KMS-11 (cell line): ENCODE measurements around the gene LYSET.
"Not testable (repeated sequence)": the region's sequence is repeated elsewhere in the genome, so short reads cannot be mapped to it uniquely, and the experiment has no call there.

ENCODE experiments used
- H2AFZ ChIP-seq: fragments of 200-600 bp; sonication (generic); 2 replicates; pipeline ENCODE4 v1.6.1; 2016; ENCODE audit warnings: antibody characterized with exemption, mixed run types, low read depth
- H3K27ac ChIP-seq: fragments of 200-600 bp; sonication (generic); 2 replicates; pipeline ENCODE4 v1.6.1; 2016; ENCODE audit warnings: mild to moderate bottlenecking, mixed run types
- H3K27me3 ChIP-seq: fragments of 200-600 bp; sonication (generic); 2 replicates; pipeline ENCODE4 v1.6.1; 2017; ENCODE audit warnings: mild to moderate bottlenecking, low read depth, mixed run types, moderate library complexity; ENCODE audit not compliant: insufficient read depth
- H3K36me3 ChIP-seq: fragments of 200-600 bp; sonication (generic); 2 replicates; pipeline ENCODE4 v1.6.1; 2017; ENCODE audit warnings: mild to moderate bottlenecking, mixed run types; ENCODE audit not compliant: insufficient read depth
- H3K4me1 ChIP-seq: fragments of 200-600 bp; sonication (generic); 2 replicates; pipeline ENCODE4 v1.6.1; 2016; ENCODE audit warnings: mild to moderate bottlenecking, low read depth, mixed run types; ENCODE audit not compliant: poor library complexity, severe bottlenecking
- H3K4me2 ChIP-seq: fragments of 200-600 bp; sonication (generic); 2 replicates; pipeline ENCODE4 v1.7.0; 2016; ENCODE audit warnings: mild to moderate bottlenecking, mixed run types
- H3K4me3 ChIP-seq: fragments of 200-600 bp; sonication (generic); IDR thresholded peaks from 2 replicates; pipeline ENCODE4 v1.6.1; 2017; ENCODE audit warnings: low read depth, low read length, mixed read lengths; ENCODE audit not compliant: insufficient read depth
- H3K79me2 ChIP-seq: fragments of 200-600 bp; sonication (generic); 2 replicates; pipeline ENCODE4 v1.6.1; 2016; ENCODE audit warnings: low read depth, mixed run types; ENCODE audit not compliant: insufficient read depth
- H3K9ac ChIP-seq: fragments of 200-600 bp; sonication (generic); 2 replicates; pipeline ENCODE4 v1.6.1; 2016; ENCODE audit warnings: mild to moderate bottlenecking, mixed run types
- H4K20me1 ChIP-seq: fragments of 200-600 bp; sonication (generic); 2 replicates; pipeline ENCODE4 v1.6.1; 2016; ENCODE audit warnings: mild to moderate bottlenecking, mixed run types; ENCODE audit not compliant: insufficient read depth
- TF ChIP-seq, protein P1 (sequence below): fragments of 200-600 bp; sonication (generic); conservative IDR thresholded peaks from 2 replicates; pipeline ENCODE4 v1.6.1; 2017; ENCODE audit warnings: low read depth, mild to moderate bottlenecking, antibody characterized with exemption, low read length, moderate library complexity, mixed read lengths

The LYSET gene, protein sequence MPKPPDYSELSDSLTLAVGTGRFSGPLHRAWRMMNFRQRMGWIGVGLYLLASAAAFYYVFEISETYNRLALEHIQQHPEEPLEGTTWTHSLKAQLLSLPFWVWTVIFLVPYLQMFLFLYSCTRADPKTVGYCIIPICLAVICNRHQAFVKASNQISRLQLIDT

GRCh38 chr14:93184391-93185348, at the start of gene LYSET, which contains the start of gene MOAP1:
Gene LYSET (plus strand): TSS chr14:93185317. CDS start chr14:93185406, 89 bp downstream.
Gene MOAP1 (minus strand): TSS chr14:93184897. CDS start chr14:93184242, 655 bp downstream.
- Histone ChIP-seq H4K20me1 (no peaks in the 10 kb centered on the region), H2AFZ (peak within 1 kb of the TSS; percentile 82), H3K79me2 (peaks cover 8% of the 10 kb centered on the region; the same call in 1 of the 2 replicates), H3K4me2 (peak within 1 kb of the TSS; percentile 82), H3K9ac (peak within 1 kb of the TSS; percentile 71), H3K27ac (peak within 1 kb of the TSS; percentile 66), H3K27me3 (no peaks in the 10 kb centered on the region), H3K36me3 (no peaks in the 10 kb centered on the region), H3K4me3 (no peak within 1 kb of the TSS), H3K4me1 (peaks cover 9% of the 10 kb centered on the region)
- TF ChIP-seq, protein P1, sequence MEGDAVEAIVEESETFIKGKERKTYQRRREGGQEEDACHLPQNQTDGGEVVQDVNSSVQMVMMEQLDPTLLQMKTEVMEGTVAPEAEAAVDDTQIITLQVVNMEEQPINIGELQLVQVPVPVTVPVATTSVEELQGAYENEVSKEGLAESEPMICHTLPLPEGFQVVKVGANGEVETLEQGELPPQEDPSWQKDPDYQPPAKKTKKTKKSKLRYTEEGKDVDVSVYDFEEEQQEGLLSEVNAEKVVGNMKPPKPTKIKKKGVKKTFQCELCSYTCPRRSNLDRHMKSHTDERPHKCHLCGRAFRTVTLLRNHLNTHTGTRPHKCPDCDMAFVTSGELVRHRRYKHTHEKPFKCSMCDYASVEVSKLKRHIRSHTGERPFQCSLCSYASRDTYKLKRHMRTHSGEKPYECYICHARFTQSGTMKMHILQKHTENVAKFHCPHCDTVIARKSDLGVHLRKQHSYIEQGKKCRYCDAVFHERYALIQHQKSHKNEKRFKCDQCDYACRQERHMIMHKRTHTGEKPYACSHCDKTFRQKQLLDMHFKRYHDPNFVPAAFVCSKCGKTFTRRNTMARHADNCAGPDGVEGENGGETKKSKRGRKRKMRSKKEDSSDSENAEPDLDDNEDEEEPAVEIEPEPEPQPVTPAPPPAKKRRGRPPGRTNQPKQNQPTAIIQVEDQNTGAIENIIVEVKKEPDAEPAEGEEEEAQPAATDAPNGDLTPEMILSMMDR = no peak

DNA sequence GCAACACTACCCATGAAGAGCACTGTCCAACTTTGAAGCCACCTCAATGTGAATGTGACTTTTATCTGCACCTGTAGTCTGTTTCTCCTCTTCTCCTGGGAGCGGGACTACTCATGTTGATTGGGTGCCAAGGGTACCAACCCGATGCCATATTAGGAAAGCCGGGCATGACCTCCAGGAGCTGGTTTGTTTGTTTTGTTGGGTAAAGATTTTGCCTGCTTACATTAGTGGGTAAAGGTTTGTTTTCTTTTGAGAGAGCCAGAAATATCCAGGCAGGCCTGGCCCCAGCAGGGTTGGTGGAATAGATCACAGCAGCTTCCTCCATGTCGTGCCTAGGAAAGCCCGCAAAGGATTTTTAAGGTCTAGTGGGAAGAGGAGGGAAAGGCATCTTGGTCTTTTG, 49.7 kb upstream of the LYSET start:
- no peak overlapping the region for H3K4me3 ChIP-seq
- no peaks in the 10 kb centered on the region for H3K27me3 ChIP-seq
- no peaks in the 10 kb centered on the region for H3K36me3 ChIP-seq
- H3K4me1 ChIP-seq = peaks cover 15% of the 10 kb centered on the region
- no peaks in the 10 kb centered on the region for H3K79me2 ChIP-seq
- no peaks in the 10 kb centered on the region for H4K20me1 ChIP-seq
- H3K4me2 ChIP-seq = no peak overlapping the region
- H3K9ac ChIP-seq = no peak overlapping the region
- no peak overlapping the region for H2AFZ ChIP-seq
- H3K27ac ChIP-seq = no peak overlapping the region
- TF ChIP-seq, protein P1 = no peak

DNA sequence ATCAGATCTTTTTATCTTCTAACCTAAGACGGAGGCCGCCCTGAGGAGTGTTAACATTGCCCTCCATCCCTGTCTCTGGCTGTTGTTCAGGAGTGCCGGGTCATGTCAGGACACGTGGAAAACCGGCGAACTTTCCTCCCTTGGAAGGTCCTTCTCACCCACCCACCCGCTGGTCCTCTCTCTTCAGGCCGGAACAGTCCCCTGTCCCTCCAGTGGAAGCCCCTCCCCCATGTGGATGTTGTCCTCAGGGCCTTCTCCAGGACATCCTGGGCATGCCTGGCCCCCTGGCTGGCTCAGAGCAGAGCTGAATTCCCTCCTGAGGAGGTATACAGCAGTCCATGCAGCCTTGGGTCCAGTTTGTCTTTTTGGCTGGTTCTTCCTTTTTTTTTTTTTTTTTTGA, 49.1 kb upstream of the LYSET start:
- Histone ChIP-seq H3K4me3 (no peak overlapping the region), H3K27ac (no peak overlapping the region), H4K20me1 (no peaks in the 10 kb centered on the region), H3K9ac (no peak overlapping the region), H3K79me2 (no peaks in the 10 kb centered on the region), H3K4me1 (peaks cover 15% of the 10 kb centered on the region), H3K4me2 (no peak overlapping the region), H3K27me3 (no peaks in the 10 kb centered on the region), H3K36me3 (no peaks in the 10 kb centered on the region), H2AFZ (no peak overlapping the region)
- TF ChIP-seq, protein P1 = no peak

GRCh38 chr14:93136508-93136907, 48.6 kb upstream of the LYSET start:
- not testable (repeated sequence) for H3K4me2 ChIP-seq, H2AFZ ChIP-seq, H4K20me1 ChIP-seq, H3K27ac ChIP-seq, H3K4me3 ChIP-seq, H3K36me3 ChIP-seq, H3K27me3 ChIP-seq, H3K9ac ChIP-seq, H3K79me2 ChIP-seq
- peaks cover 13% of the 10 kb centered on the region for H3K4me1 ChIP-seq
